ENCODE results near the gene TBC1D20.

GRCh38 chr20:507761-508332, 45.5 kb upstream of the TBC1D20 start:
- TF ChIP-seq, protein P1, sequence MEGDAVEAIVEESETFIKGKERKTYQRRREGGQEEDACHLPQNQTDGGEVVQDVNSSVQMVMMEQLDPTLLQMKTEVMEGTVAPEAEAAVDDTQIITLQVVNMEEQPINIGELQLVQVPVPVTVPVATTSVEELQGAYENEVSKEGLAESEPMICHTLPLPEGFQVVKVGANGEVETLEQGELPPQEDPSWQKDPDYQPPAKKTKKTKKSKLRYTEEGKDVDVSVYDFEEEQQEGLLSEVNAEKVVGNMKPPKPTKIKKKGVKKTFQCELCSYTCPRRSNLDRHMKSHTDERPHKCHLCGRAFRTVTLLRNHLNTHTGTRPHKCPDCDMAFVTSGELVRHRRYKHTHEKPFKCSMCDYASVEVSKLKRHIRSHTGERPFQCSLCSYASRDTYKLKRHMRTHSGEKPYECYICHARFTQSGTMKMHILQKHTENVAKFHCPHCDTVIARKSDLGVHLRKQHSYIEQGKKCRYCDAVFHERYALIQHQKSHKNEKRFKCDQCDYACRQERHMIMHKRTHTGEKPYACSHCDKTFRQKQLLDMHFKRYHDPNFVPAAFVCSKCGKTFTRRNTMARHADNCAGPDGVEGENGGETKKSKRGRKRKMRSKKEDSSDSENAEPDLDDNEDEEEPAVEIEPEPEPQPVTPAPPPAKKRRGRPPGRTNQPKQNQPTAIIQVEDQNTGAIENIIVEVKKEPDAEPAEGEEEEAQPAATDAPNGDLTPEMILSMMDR (IDR thresholded peaks at IDR 0.05): no peak
- TF ChIP-seq POLR2AphosphoS5 (IDR thresholded peaks at IDR 0.05; ENCODE audit: low read depth, low read length): no peak
